ENCODE results near the gene GNPTAB.

GRCh38 chr12:101695706-101696105 lies 135.1 kb downstream of the GNPTAB start:
- TF ChIP-seq CTCF (IDR thresholded peaks at IDR 0.05; ENCODE audit: borderline replicate concordance, extremely low read depth, low read length, poor library complexity, severe bottlenecking) (no peak), EZH2 (IDR thresholded peaks at IDR 0.05; ENCODE audit: borderline replicate concordance, low read depth, low read length, severe bottlenecking) (no peak)
